ENCODE data around the gene BBS7.
A peak's percentile ranks its signal among the peaks of the same experiment; 100 is the strongest.

Gene BBS7

DNA sequence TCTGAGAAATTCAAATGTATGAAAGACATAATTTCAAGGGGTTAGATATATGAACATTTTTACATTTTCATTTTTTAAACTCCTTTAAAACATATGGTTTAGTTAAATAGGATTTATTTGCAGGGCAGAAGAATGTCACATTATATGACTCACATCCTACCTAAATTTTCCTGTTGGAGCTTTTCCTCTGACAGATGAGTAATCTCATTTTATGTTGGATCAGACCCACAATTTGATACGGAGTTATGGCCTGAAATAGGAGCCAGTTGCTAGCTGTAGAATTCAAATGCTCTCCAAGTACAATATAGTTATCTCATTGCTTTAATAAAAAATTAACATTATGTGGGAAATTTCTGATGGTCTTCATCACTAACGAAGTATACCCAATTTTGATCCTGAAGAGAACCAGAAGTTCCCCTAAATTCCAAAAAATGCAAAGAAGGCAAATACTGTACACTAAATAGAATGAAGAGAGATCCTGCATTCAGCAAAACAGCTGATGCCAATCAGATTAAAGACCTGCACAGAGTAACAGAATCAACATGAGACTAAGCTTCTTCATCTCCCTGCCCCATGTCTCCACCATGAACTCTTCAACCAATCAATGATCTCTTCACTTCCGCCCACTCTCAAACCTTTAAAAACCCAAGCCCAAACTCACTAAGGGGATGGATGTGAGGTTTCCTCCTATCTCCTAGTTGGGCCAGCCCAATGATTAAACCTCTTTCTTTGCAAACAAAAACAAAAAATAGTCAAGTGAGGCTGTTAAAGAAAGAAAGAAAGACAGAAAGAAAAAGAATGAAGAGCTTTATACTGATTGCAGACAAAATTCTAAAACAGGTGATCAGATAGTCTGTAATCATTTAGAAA is 80.1 kb downstream of the BBS7 start:
- DNase-seq = peak; percentile 16

GRCh38 chr4:121789455-121789854 is 80.8 kb downstream of the BBS7 start:
- no peak for DNase-seq

- no peak for DNase-seq
Observed at GRCh38 chr4:121788896-121789295, 81.4 kb downstream of the BBS7 start.

GRCh38 chr4:121786221-121786620 is 84.1 kb downstream of the BBS7 start:
- DNase-seq = no peak

DNA sequence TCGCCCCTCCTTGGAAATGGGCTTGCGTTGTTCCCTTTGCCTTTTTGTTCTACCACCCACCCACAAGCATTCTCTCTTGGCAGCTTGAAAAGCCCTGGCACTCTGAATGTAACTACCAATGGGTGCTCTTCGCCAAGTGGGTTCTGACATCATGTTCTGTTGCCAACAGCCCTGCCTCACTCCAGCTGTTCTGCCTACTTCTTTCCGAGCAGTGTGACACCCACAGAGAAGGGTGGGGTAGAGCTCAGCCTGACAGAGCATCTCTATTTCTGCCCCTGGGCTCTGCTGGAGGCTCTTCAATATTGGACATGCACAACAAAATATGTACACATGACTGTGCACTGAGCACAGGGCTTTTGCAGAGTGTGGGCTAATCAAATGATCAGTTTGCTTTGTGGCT is 84.8 kb downstream of the BBS7 start:
- no peak for DNase-seq

DNA sequence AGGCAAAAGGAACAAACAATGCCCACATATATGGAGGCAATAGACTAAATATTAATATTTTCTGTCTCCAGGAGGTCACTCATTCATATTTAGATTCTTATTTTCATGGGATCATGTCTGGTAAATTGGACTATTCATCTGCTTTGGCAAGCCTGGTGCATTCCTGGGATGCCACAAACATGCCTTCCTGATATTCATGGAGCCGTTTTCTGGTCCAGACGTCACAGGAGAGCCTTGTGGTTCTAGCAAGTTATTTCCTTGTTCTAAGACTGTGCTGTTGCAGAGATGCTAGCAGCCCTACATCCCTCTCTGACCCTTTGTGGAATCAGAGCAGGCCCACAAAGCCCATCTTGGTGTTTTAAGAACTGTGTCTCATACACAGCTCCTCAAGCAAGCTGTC is 85.3 kb downstream of the BBS7 start:
- DNase-seq = no peak

DNA sequence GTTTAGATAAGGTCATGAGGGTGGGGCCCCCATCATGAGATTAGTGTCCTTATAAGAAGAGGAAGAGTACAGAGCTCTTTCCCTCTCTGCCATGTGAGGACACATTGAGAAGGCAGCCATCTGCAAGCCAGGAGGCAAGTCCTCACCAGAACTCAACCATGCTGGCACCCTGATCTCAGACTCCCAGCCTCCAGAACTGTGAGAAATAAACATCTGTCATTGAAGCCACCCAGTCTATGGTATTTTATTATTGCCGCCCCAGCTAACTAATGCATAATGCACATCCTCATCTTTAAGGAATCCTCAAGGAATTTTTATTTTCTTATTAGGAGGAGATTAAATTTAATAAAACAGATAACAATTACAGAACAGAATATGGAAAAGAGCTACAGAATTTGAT is 85.9 kb downstream of the BBS7 start:
- DNase-seq = no peak

- no peak for DNase-seq
Observed at GRCh38 chr4:121783210-121783609, 87.1 kb downstream of the BBS7 start.

DNA sequence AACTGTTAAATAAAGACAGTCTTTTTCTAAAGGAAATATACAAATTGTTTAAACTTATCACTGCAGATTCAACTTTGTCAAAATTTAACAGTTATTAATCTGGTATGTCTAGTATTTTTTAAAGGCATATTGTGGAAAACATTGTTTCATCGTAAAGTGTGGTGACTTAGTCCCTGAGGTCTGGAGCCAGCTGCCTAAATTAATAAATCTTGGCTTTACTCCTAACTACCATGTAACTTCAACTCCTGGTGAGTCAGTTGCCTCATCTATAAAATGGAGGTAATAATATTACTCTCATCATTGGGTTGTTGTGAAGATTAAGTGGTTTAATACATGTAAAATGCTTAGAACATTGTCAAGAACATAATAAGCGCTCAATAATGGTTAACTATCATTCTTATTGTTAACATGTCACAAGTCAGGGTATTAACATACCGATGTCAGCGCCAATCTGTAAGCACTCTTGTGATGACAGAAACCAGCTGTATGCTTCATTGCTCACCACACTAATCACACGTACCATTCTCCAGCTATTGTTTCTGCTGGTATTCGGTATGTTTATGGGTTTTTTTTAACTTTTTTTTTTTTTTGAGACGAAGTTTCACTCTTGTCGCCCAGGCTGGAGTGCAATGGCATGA is 91.2 kb downstream of the BBS7 start:
- no peak for DNase-seq

DNA sequence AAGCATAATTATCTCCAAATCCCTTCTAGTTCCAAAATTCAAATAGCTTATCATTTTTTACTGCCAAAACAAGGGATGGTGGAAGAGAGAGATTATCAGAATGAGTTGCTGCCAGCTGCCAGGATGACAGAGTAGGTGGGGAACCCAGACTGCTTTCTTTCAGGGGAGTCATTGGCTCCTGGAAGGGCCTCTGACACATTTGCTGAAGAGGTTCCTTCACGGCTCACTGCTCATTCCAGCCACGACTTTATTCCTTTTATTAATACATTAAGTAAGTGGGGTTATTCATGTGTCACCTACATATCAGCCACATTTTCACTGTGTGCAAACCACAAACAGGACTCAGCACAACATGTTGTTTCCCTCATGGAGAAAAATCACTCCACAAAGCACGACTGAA is 92.6 kb downstream of the BBS7 start:
- peak; percentile 31 for DNase-seq

DNA sequence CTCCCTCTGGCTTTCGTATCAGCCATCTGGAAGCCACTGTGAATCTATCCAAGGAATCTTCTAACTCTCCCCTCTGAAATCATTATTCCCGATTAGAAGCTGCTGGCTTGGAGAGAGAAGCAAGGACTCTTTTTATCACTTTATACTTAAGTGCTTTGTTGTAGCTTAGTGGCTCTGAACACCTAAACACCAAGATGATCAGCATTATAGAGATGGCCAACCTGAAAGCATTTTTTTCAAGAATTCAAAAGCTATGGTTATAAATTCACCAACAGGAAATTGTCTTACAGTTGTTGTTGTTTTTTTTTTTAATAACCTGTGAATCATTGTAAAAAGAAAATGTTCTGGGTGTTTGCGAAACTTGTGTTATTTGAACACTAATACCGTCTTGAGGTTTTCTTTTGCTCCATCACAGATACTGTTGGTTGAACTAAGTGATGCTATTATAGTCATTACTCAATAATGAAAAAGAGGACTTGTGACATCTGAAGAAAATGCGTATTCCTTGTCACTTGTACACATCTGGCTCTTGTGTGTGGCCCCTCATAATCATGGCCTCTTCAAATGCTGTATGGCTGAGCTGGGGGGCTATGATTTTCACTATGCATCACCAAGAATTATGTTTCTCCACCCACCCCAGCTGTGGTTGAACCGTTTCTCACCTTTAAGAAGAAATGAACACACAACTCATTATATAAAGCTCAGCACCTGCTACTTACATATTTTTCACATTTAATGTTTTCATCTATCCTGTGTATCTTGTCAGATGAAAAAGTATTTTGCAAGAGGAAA is 93.5 kb downstream of the BBS7 start:
- no peak for DNase-seq
